HG03432 (cell line): ENCODE data around the gene CCDC28B.

Source experiments
- ATAC-seq: cut with Tn5 transposase; IDR thresholded peaks from one replicate; pipeline ENCODE4 v1.9.1; 2021; ENCODE audit warnings: mild to moderate bottlenecking, moderate library complexity; ENCODE audit not compliant: unreplicated experiment

The CCDC28B gene

GRCh38 chr1:32249831-32250525 lies 49.6 kb downstream of the CCDC28B start:
- ATAC-seq, result peak; percentile 55

GRCh38 chr1:32250893-32251716 lies 50.7 kb downstream of the CCDC28B start, which contains the start of gene LCK:
Gene LCK, plus strand, starts transcription at chr1:32251265. Its CDS starts 23,065 bp downstream, at chr1:32274330.
- ATAC-seq, result peak; percentile 35
